Measurements from ENCODE around the gene ANTKMT. TPM values are rescaled to one million over a fixed set of nuclear protein-coding genes. Genes with fewer than 3 reads are reported as not detected.

The ANTKMT gene
- total and polyA plus RNA-seq, 4 experiments from 2014 or later: 14.5 to 36.4 (median 22.5) TPM

GRCh38 chr16:727291-727977 is 6.5 kb downstream of the ANTKMT start:
- H3K9me3 ChIP-seq (ENCODE audit: control insufficient read depth in 1 of 2, low read length in 2 of 2): no peaks in the 10 kb centered on the region
- peak overlapping the region; percentile 61 to 70 for H3K4me3 ChIP-seq (ENCODE audit: low read length in 2 of 2)
- peaks cover 0 to 2% (median 0%) of the 10 kb centered on the region in 8 donors for H3K9me3 Mint-ChIP-seq
- intact Hi-C loops (cut with micrococcal nuclease): loop anchor here (2.0 kb wide), 1 partner anchor 13 kb away; the partner anchor contains the start of gene CIAO3
- H3K4me1 ChIP-seq (ENCODE audit: insufficient read depth, low read length): peaks cover 11% of the 10 kb centered on the region
- no peaks in the 10 kb centered on the region for H3K27me3 ChIP-seq (ENCODE audit: insufficient read depth, low read length)
- CTCF ChIA-PET (ENCODE audit: partially characterized antibody): interaction anchor here (1.5 kb wide), 1 partner anchor 15 kb away, joined by 7 read pairs; no protein-coding TSS in a partner anchor
- H3K4me1 Mint-ChIP-seq: peaks cover 0 to 10% (median 0%) of the 10 kb centered on the region in 4 donors
- no peaks in the 10 kb centered on the region for H3K27me3 Mint-ChIP-seq
- no peak overlapping the region for H3K27ac Mint-ChIP-seq
- peaks cover 0 to 3% of the 10 kb centered on the region in 2 donors for H3K36me3 Mint-ChIP-seq
- peak overlapping the region; percentile 44 for H3K27ac ChIP-seq (ENCODE audit: low read depth, low read length)
- peak overlapping the region in 6 of 8 donors; percentile 29 to 70 (median 47) for H3K4me3 Mint-ChIP-seq
- DNase-seq: no peak
- POLR2A ChIA-PET (ENCODE audit: partially characterized antibody): interaction anchor here (0.6 to 12.9 kb wide), 10 partner anchors 7 to 61 kb away, joined by 3 to 166 read pairs (median 4); partner anchors contain the start of genes ANTKMT, CHTF18, JMJD8 and METRN
- H3K36me3 ChIP-seq (ENCODE audit: insufficient read depth, low read length): no peaks in the 10 kb centered on the region

- H3K27me3 ChIP-seq (ENCODE audit: insufficient read depth, low read length): no peaks in the 10 kb centered on the region
- peaks cover 11% of the 10 kb centered on the region for H3K4me1 ChIP-seq (ENCODE audit: insufficient read depth, low read length)
- H3K9me3 ChIP-seq (ENCODE audit: control insufficient read depth in 1 of 2, low read length in 2 of 2): no peaks in the 10 kb centered on the region
- Mint-ChIP-seq H3K36me3 (peaks cover 0 to 7% of the 10 kb centered on the region in 2 donors), H3K9me3 (no peaks in the 10 kb centered on the region), H3K4me1 (peaks cover 0 to 4% (median 0%) of the 10 kb centered on the region in 4 donors), H3K27me3 (no peaks in the 10 kb centered on the region), H3K4me3 (peak overlapping the region in 7 of 8 donors; percentile 15 to 68 (median 60)), H3K27ac (no peak overlapping the region)
- intact Hi-C loops (cut with micrococcal nuclease): no loop called here
- H3K36me3 ChIP-seq (ENCODE audit: insufficient read depth, low read length): peaks cover 6% of the 10 kb centered on the region
- H3K27ac ChIP-seq (ENCODE audit: low read depth, low read length): no peak overlapping the region
- H3K4me3 ChIP-seq (ENCODE audit: low read length in 2 of 2): no peak overlapping the region
- POLR2A ChIA-PET (ENCODE audit: partially characterized antibody): interaction anchor here (0.7 to 12.9 kb wide), 10 partner anchors 7 to 60 kb away, joined by 3 to 166 read pairs (median 5); partner anchors contain the start of genes ANTKMT, CHTF18, CIAO3 and JMJD8
- peak; percentile 67 to 75 (median 73) for DNase-seq
- CTCF ChIA-PET (ENCODE audit: partially characterized antibody): interaction anchor here (1.5 kb wide), 1 partner anchor 16 kb away, joined by 7 read pairs; no protein-coding TSS in a partner anchor
Observed at GRCh38 chr16:728131-728889, 7.4 kb downstream of the ANTKMT start.

- Mint-ChIP-seq H3K9me3 (no peaks in the 10 kb centered on the region), H3K4me3 (peak overlapping the region in 5 of 8 donors; percentile 25 to 67 (median 60)), H3K36me3 (peaks cover 0 to 7% of the 10 kb centered on the region in 2 donors), H3K27me3 (no peaks in the 10 kb centered on the region), H3K27ac (peak overlapping the region in 1 of 7 donors; percentile 38), H3K4me1 (no peaks in the 10 kb centered on the region)
- Histone ChIP-seq H3K9me3 (ENCODE audit: control insufficient read depth in 1 of 2, low read length in 2 of 2) (no peaks in the 10 kb centered on the region), H3K36me3 (ENCODE audit: insufficient read depth, low read length) (peaks cover 9% of the 10 kb centered on the region), H3K27ac (ENCODE audit: low read depth, low read length) (no peak overlapping the region), H3K4me1 (ENCODE audit: insufficient read depth, low read length) (peaks cover 11% of the 10 kb centered on the region), H3K27me3 (ENCODE audit: insufficient read depth, low read length) (no peaks in the 10 kb centered on the region), H3K4me3 (ENCODE audit: low read length in 2 of 2) (no peak overlapping the region)
- ChIA-PET CTCF (ENCODE audit: partially characterized antibody) (interaction anchor here (1.4 kb wide), 1 partner anchor 9 kb away, joined by 4 read pairs; the partner anchor contains the start of gene ANTKMT), POLR2A (ENCODE audit: partially characterized antibody) (interaction anchor here (2.0 to 12.9 kb wide), 4 partner anchors 7 to 36 kb away, joined by 6 to 166 read pairs (median 52); partner anchors contain the start of genes ANTKMT, METRN and WDR24)
- intact Hi-C loops (cut with micrococcal nuclease): no loop called here
- no peak for DNase-seq
Observed at GRCh38 chr16:728890-729744, 8.2 kb downstream of the ANTKMT start.

- Mint-ChIP-seq H3K4me1 (no peaks in the 10 kb centered on the region), H3K9me3 (no peaks in the 10 kb centered on the region), H3K36me3 (peaks cover 0 to 7% of the 10 kb centered on the region in 2 donors), H3K27me3 (no peaks in the 10 kb centered on the region), H3K4me3 (peak overlapping the region in 3 of 8 donors; percentile 21 to 30 (median 29)), H3K27ac (peak overlapping the region in 1 of 7 donors; percentile 38)
- no peak overlapping the region for H3K27ac ChIP-seq (ENCODE audit: low read depth, low read length)
- POLR2A ChIA-PET (ENCODE audit: partially characterized antibody): interaction anchor here (5.8 to 12.9 kb wide), 2 partner anchors 9 to 37 kb away, joined by 32 to 166 read pairs; partner anchors contain the start of genes ANTKMT and WDR24
- H3K4me1 ChIP-seq (ENCODE audit: insufficient read depth, low read length): peaks cover 11% of the 10 kb centered on the region
- DNase-seq: no peak
- no peaks in the 10 kb centered on the region for H3K9me3 ChIP-seq (ENCODE audit: control insufficient read depth in 1 of 2, low read length in 2 of 2)
- H3K36me3 ChIP-seq (ENCODE audit: insufficient read depth, low read length): peaks cover 16% of the 10 kb centered on the region
- H3K4me3 ChIP-seq (ENCODE audit: low read length in 2 of 2): no peak overlapping the region
- intact Hi-C loops (cut with micrococcal nuclease): no loop called here
- H3K27me3 ChIP-seq (ENCODE audit: insufficient read depth, low read length): no peaks in the 10 kb centered on the region
- CTCF ChIA-PET (ENCODE audit: partially characterized antibody): interaction anchor here (0.7 to 1.5 kb wide), 3 partner anchors 10 to 25 kb away, joined by 3 to 5 read pairs (median 4); partner anchors contain the start of gene ANTKMT
Observed at GRCh38 chr16:729768-730665, 9.1 kb downstream of the ANTKMT start.

- Mint-ChIP-seq H3K4me1 (peaks cover 0 to 4% (median 0%) of the 10 kb centered on the region in 4 donors), H3K36me3 (peaks cover 0 to 13% of the 10 kb centered on the region in 2 donors), H3K9me3 (no peaks in the 10 kb centered on the region), H3K27me3 (no peaks in the 10 kb centered on the region), H3K27ac (no peak overlapping the region), H3K4me3 (no peak overlapping the region)
- ChIA-PET CTCF (ENCODE audit: partially characterized antibody) (interaction anchor here (1.2 to 2.4 kb wide), 4 partner anchors 9 to 19 kb away, joined by 3 to 14 read pairs (median 4); partner anchors contain the start of genes ANTKMT and METRN), POLR2A (ENCODE audit: partially characterized antibody) (interaction anchor here (5.8 to 12.9 kb wide), 2 partner anchors 10 to 38 kb away, joined by 32 to 166 read pairs; partner anchors contain the start of genes ANTKMT and WDR24)
- H3K4me3 ChIP-seq (ENCODE audit: low read length in 2 of 2): no peak overlapping the region
- H3K9me3 ChIP-seq (ENCODE audit: control insufficient read depth in 1 of 2, low read length in 2 of 2): no peaks in the 10 kb centered on the region
- no peaks in the 10 kb centered on the region for H3K27me3 ChIP-seq (ENCODE audit: insufficient read depth, low read length)
- DNase-seq: no peak
- peaks cover 11% of the 10 kb centered on the region for H3K4me1 ChIP-seq (ENCODE audit: insufficient read depth, low read length)
- H3K27ac ChIP-seq (ENCODE audit: low read depth, low read length): no peak overlapping the region
- intact Hi-C loops (cut with micrococcal nuclease): no loop called here
- peaks cover 24% of the 10 kb centered on the region for H3K36me3 ChIP-seq (ENCODE audit: insufficient read depth, low read length)
Observed at GRCh38 chr16:730666-731509, 9.9 kb downstream of the ANTKMT start.
